ENCODE measurements around the gene CIC. TPM values are rescaled to one million over a fixed set of nuclear protein-coding genes. Genes with fewer than 3 reads are reported as not detected.

CIC gene
- total RNA-seq, 4 donors from 2014 or later, result 15.2 to 52.2 (median 41.5) TPM

GRCh38 chr19:42303876-42304275, 34.8 kb downstream of the CIC start:
- Histone ChIP-seq H3K27ac (no peak overlapping the region), H3K4me3 (no peak overlapping the region), H3K36me3 (no peaks in the 10 kb centered on the region), H3K9me3 (no peaks in the 10 kb centered on the region), H3K27me3 (no peaks in the 10 kb centered on the region), H3K4me1 (peaks cover 16 to 18% of the 10 kb centered on the region in 2 donors)
- in situ Hi-C loops (cut with MboI; ENCODE audit: low sequenced_read_pairs in 4 of 4) (loop anchor here in 1 of 4 donors (25.0 kb wide), 1 partner anchor 167 kb away; the partner anchor contains the start of gene POU2F2), intact Hi-C loops (cut with DNase I; ENCODE audit: low total_unique reads) (loop anchor here (5.0 kb wide), 1 partner anchor 172 kb away; the partner anchor contains the start of gene POU2F2)
- ATAC-seq (no peak), DNase-seq (no peak)
- no peak for TF ChIP-seq CTCF (IDR thresholded peaks at IDR 0.05 in 4 of 5, conservative IDR thresholded peaks at IDR 0.05 in 1 of 5)

- Histone ChIP-seq H3K4me3 (no peak overlapping the region), H3K27ac (no peak overlapping the region), H3K4me1 (peaks cover 15 to 16% of the 10 kb centered on the region in 2 donors), H3K9me3 (no peaks in the 10 kb centered on the region), H3K27me3 (peaks cover 0 to 3% (median 2%) of the 10 kb centered on the region in 3 donors), H3K36me3 (no peaks in the 10 kb centered on the region)
- in situ Hi-C loops (cut with MboI; ENCODE audit: low sequenced_read_pairs in 4 of 4) (loop anchor here in 1 of 4 donors (25.0 kb wide), 1 partner anchor 169 kb away; the partner anchor contains the start of gene POU2F2), intact Hi-C loops (cut with DNase I; ENCODE audit: low total_unique reads) (no loop called here)
- TF ChIP-seq CTCF (IDR thresholded peaks at IDR 0.05 in 4 of 5, conservative IDR thresholded peaks at IDR 0.05 in 1 of 5), result no peak
- TF ChIP-seq POLR2A (IDR thresholded peaks at IDR 0.05), result no peak
- no peak for ATAC-seq
- no peak for DNase-seq
Observed at GRCh38 chr19:42306646-42307045, 37.6 kb downstream of the CIC start.

- intact Hi-C loops (cut with DNase I; ENCODE audit: low total_unique reads) (no loop called here), in situ Hi-C loops (cut with MboI; ENCODE audit: low sequenced_read_pairs in 4 of 4) (loop anchor here in 1 of 4 donors (25.0 kb wide), 1 partner anchor 172 kb away; the partner anchor contains the start of gene POU2F2)
- no peak for DNase-seq
Observed at GRCh38 chr19:42309686-42310085, 40.6 kb downstream of the CIC start.

DNA sequence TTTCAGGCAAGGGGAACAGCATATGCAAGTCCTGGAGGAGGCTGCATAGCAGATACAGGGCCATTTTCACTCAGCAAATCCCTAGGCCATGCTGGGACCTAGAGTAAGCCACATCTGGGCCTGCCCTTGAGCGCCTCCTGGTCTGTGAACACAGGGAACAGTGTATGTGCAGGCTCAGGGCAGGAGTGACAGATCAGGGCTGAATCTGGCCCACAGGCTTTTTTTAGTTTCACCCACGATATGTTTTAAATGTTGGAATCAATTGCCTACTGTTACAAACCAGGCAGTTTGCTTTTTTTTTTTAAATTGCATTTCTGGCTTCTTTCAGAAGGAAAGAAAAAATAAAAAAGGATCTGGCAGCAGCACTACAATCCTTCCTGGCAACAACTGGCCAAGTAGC, 42.6 kb downstream of the CIC start:
- intact Hi-C loops (cut with DNase I; ENCODE audit: low total_unique reads), result no loop called here
- Histone ChIP-seq H3K36me3 (no peaks in the 10 kb centered on the region), H3K4me3 (no peak overlapping the region), H3K27me3 (peaks cover 0 to 18% (median 17%) of the 10 kb centered on the region in 3 donors), H3K9me3 (no peaks in the 10 kb centered on the region), H3K27ac (no peak overlapping the region), H3K4me1 (peaks cover 3 to 7% of the 10 kb centered on the region in 2 donors)
- TF ChIP-seq POLR2A (IDR thresholded peaks at IDR 0.05) (no peak), CTCF (IDR thresholded peaks at IDR 0.05 in 4 of 5, conservative IDR thresholded peaks at IDR 0.05 in 1 of 5) (no peak)
- DNase-seq (no peak), ATAC-seq (no peak)
- in situ Hi-C loops (cut with MboI; ENCODE audit: low sequenced_read_pairs in 4 of 4), result loop anchor here in 1 of 4 donors (25.0 kb wide), 1 partner anchor 174 kb away; the partner anchor contains the start of gene POU2F2

More at GRCh38 chr19:42309686-42310085, 40.6 kb downstream of the CIC start:
- H3K27ac ChIP-seq, result no peak overlapping the region
- no peak for ATAC-seq
- H3K36me3 ChIP-seq, result no peaks in the 10 kb centered on the region
- H3K27me3 ChIP-seq, result peaks cover 0 to 18% (median 17%) of the 10 kb centered on the region in 3 donors
- no peak overlapping the region for H3K4me3 ChIP-seq
- TF ChIP-seq POLR2A (IDR thresholded peaks at IDR 0.05) (no peak), CTCF (IDR thresholded peaks at IDR 0.05 in 4 of 5, conservative IDR thresholded peaks at IDR 0.05 in 1 of 5) (no peak)
- H3K9me3 ChIP-seq, result no peaks in the 10 kb centered on the region
- peaks cover 3 to 7% of the 10 kb centered on the region in 2 donors for H3K4me1 ChIP-seq
